Body of pancreas (tissue), 4 donors: ENCODE measurements around the gene IL17B.

Source experiments
- CTCF ChIP-seq, 7 experiments: fragments of 450-650 bp in 4 of 7; fragments of 200-600 bp in 3 of 7; sonication (generic) in 3 of 7; IDR thresholded peaks; one replicate each; pipeline ENCODE4 v1.5.1; 2016 to 2019; ENCODE audit warnings: antibody characterized with exemption in 7 of 7
- POLR2A ChIP-seq, 3 donors: fragments of 450-650 bp; IDR thresholded peaks; one replicate each; pipeline ENCODE4 v1.6.1; 2016; ENCODE audit warnings: antibody characterized with exemption in 3 of 3, mild to moderate bottlenecking in 2 of 3

- TF ChIP-seq CTCF (IDR thresholded peaks at IDR 0.05) (no peak), POLR2A (IDR thresholded peaks at IDR 0.05) (no peak)
Observed at GRCh38 chr5:149348518-149348917, 30.6 kb downstream of the IL17B start.
